IPS-18c (cell line): ENCODE results near the gene CCDC3.

Source experiments
- H3K4me3 ChIP-seq: 2 replicates; pipeline ENCODE4 v1.7.0; 2013; ENCODE audit warnings: low read depth, mild to moderate bottlenecking, low read length, moderate library complexity; ENCODE audit not compliant: insufficient read depth
- H3K9me3 ChIP-seq: one replicate; pipeline ENCODE4 v1.6.1; 2013; ENCODE audit warnings: mild to moderate bottlenecking, low read length, moderate library complexity; ENCODE audit not compliant: control insufficient read depth, insufficient read depth

CCDC3 gene

GRCh38 chr10:12974491-12975199 lies 26.9 kb downstream of the CCDC3 start:
- H3K9me3 ChIP-seq: peaks cover 2% of the 10 kb centered on the region
- no peak overlapping the region for H3K4me3 ChIP-seq

- H3K9me3 ChIP-seq: peaks cover 2% of the 10 kb centered on the region
Measured at GRCh38 chr10:12974078-12974477, 27.4 kb downstream of the CCDC3 start.

GRCh38 chr10:12973149-12973718 lies 28.3 kb downstream of the CCDC3 start:
- Histone ChIP-seq H3K9me3 (peaks cover 2% of the 10 kb centered on the region), H3K4me3 (no peak overlapping the region)

More at GRCh38 chr10:12974078-12974477, 27.4 kb downstream of the CCDC3 start:
- H3K4me3 ChIP-seq: no peak overlapping the region

GRCh38 chr10:12972146-12972545 lies 29.4 kb downstream of the CCDC3 start:
- peaks cover 2% of the 10 kb centered on the region for H3K9me3 ChIP-seq
- no peak overlapping the region for H3K4me3 ChIP-seq

- Histone ChIP-seq H3K9me3 (peaks cover 2% of the 10 kb centered on the region), H3K4me3 (no peak overlapping the region)
Measured at GRCh38 chr10:12971001-12971788, 30.3 kb downstream of the CCDC3 start.

- no peak overlapping the region for H3K4me3 ChIP-seq
- H3K9me3 ChIP-seq: peaks cover 2% of the 10 kb centered on the region
Measured at GRCh38 chr10:12969951-12970350, 31.6 kb downstream of the CCDC3 start.

- Histone ChIP-seq H3K4me3 (no peak overlapping the region), H3K9me3 (no peaks in the 10 kb centered on the region)
Measured at GRCh38 chr10:12966067-12966466, 35.4 kb downstream of the CCDC3 start.

GRCh38 chr10:12965571-12965970 lies 35.9 kb downstream of the CCDC3 start:
- no peak overlapping the region for H3K4me3 ChIP-seq
- no peaks in the 10 kb centered on the region for H3K9me3 ChIP-seq

GRCh38 chr10:12962556-12962955 lies 39.0 kb downstream of the CCDC3 start:
- Histone ChIP-seq H3K4me3 (no peak overlapping the region), H3K9me3 (no peaks in the 10 kb centered on the region)

GRCh38 chr10:12961416-12962205 lies 39.9 kb downstream of the CCDC3 start:
- no peak overlapping the region for H3K4me3 ChIP-seq
- no peaks in the 10 kb centered on the region for H3K9me3 ChIP-seq

GRCh38 chr10:12960941-12961340 lies 40.6 kb downstream of the CCDC3 start:
- Histone ChIP-seq H3K4me3 (no peak overlapping the region), H3K9me3 (no peaks in the 10 kb centered on the region)

GRCh38 chr10:12960334-12960898 lies 41.1 kb downstream of the CCDC3 start:
- Histone ChIP-seq H3K9me3 (no peaks in the 10 kb centered on the region), H3K4me3 (no peak overlapping the region)

GRCh38 chr10:12958546-12959110 lies 42.9 kb downstream of the CCDC3 start:
- H3K4me3 ChIP-seq: no peak overlapping the region
- peaks cover 3% of the 10 kb centered on the region for H3K9me3 ChIP-seq

- peaks cover 7% of the 10 kb centered on the region for H3K9me3 ChIP-seq
- no peak overlapping the region for H3K4me3 ChIP-seq
Measured at GRCh38 chr10:12957081-12957480, 44.4 kb downstream of the CCDC3 start.

GRCh38 chr10:12954866-12955265 lies 46.6 kb downstream of the CCDC3 start:
- peaks cover 7% of the 10 kb centered on the region for H3K9me3 ChIP-seq
- H3K4me3 ChIP-seq: no peak overlapping the region

- peaks cover 7% of the 10 kb centered on the region for H3K9me3 ChIP-seq
- no peak overlapping the region for H3K4me3 ChIP-seq
Measured at GRCh38 chr10:12950583-12951128, 50.9 kb downstream of the CCDC3 start.
